SH-SY5Y (cell line): ENCODE measurements around the gene SLX4.

Experiments used
- GATA2 ChIP-seq: IDR thresholded peaks from 2 replicates; pipeline ENCODE4 v1.6.1; 2011; ENCODE audit warnings: mild to moderate bottlenecking, low read depth, low read length
- GATA3 ChIP-seq: IDR thresholded peaks from 2 replicates; pipeline ENCODE4 v1.6.1; 2011; ENCODE audit warnings: low read depth, mild to moderate bottlenecking, low read length, moderate library complexity

DNA sequence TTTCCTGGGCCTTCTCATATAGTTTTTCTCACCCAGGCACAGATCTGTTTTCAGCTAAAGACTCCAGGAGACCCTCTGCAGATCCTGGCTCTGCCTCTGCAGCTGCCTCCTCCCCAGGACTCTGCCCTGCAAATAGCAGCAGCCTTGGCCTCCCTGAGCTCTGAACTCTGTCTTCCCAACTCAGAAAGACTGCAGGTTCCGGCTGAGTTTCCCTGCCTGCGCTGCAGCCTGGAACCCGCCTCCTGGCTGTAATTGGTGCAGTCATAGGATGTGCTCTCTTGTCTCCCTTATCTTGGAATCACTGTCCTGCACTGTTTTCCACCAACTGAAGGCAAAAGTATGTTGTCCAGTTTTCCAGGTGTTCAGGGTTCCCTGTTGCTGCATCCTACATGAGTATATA, 28.8 kb upstream of the SLX4 start:
- TF ChIP-seq GATA2 (no peak), GATA3 (no peak)
